Prostate gland (tissue), 2 donors: ENCODE measurements around the gene OR1S2. TPM values are rescaled to one million over a fixed set of nuclear protein-coding genes. Genes with fewer than 3 reads are reported as not detected.
"Not testable (repeated sequence)": the region's sequence is repeated elsewhere in the genome, so short reads cannot be mapped to it uniquely, and the experiment has no call there.

ENCODE experiments used
- DNase-seq: peaks from one replicate; pipeline ENCODE4 v3.0.0-alpha.2; 2019; ENCODE audit warnings: low spot score
- H3K27ac ChIP-seq, 2 donors: fragments of 200-600 bp; sonication (generic); 2 replicates each; pipeline ENCODE4 v1.5.1; 2017 to 2019
- H3K27me3 ChIP-seq: fragments of 200-600 bp; sonication (generic); replicated peaks from 2 replicates; pipeline ENCODE4 v1.5.1; 2019; ENCODE audit not compliant: insufficient read depth
- H3K36me3 ChIP-seq, 2 donors: fragments of 200-600 bp; sonication (generic); 1 replicate in 1 of 2; 2 replicates in 1 of 2; pipeline versions ENCODE4 v1.5.1 to v1.8.1; 2017 to 2019
- H3K4me1 ChIP-seq: fragments of 200-600 bp; sonication (generic); replicated peaks from 2 replicates; pipeline ENCODE4 v1.5.1; 2019
- H3K4me3 ChIP-seq, 2 donors: fragments of 200-600 bp; sonication (generic); 2 replicates each; pipeline ENCODE4 v1.5.1; 2017 to 2019
- H3K9me3 ChIP-seq: fragments of 200-600 bp; sonication (generic); 2 replicates; pipeline ENCODE4 v1.5.1; 2017
- POLR2A ChIP-seq: fragments of 450-650 bp; IDR thresholded peaks from one replicate; pipeline ENCODE4 v1.6.1; 2016; ENCODE audit warnings: antibody characterized with exemption, mild to moderate bottlenecking
- POLR2AphosphoS5 ChIP-seq: sonication (generic); formaldehyde crosslinking; IDR thresholded peaks from one replicate; pipeline ENCODE4 v1.6.1; 2017; ENCODE audit warnings: antibody characterized with exemption
- WGBS: methylation state at CpG from one replicate; pipeline ENCODE4 v1.1.5; 2018; 5-methylcytosine and 5-hydroxymethylcytosine counted together
- intact Hi-C: fragments of 100-400 bp; cut with DNase I; formaldehyde crosslinking; loops from one replicate; pipeline ENCODE4 v1.14.2; 2022
- total RNA-seq, 2 donors: library from RNA; depleted of rRNA; stranded (reverse); fragments of >200 nt; gene quantifications; one replicate each; pipeline ENCODE4 v1.1.0, GENCODE V29; 2016
- TF ChIP-seq, protein P1 (sequence below), 4 experiments: fragments of 200-600 bp in 2 of 4; fragments of 450-650 bp in 2 of 4; sonication (generic) in 2 of 4; IDR thresholded peaks; 1 replicate in 3 of 4; 2 replicates in 1 of 4; pipeline ENCODE4 v1.5.1; 2016 to 2019; ENCODE audit warnings: antibody characterized with exemption in 4 of 4, mild to moderate bottlenecking in 2 of 4, moderate library complexity in 2 of 4

The OR1S2 gene, protein sequence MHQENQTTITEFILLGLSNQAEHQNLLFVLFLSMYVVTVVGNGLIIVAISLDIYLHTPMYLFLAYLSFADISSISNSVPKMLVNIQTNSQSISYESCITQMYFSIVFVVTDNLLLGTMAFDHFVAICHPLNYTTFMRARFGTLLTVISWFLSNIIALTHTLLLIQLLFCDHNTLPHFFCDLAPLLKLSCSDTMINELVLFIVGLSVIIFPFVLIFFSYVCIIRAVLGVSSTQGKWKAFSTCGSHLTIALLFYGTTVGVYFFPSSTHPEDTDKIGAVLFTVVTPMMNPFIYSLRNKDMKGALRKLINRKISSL
- not detected for total RNA-seq

DNA sequence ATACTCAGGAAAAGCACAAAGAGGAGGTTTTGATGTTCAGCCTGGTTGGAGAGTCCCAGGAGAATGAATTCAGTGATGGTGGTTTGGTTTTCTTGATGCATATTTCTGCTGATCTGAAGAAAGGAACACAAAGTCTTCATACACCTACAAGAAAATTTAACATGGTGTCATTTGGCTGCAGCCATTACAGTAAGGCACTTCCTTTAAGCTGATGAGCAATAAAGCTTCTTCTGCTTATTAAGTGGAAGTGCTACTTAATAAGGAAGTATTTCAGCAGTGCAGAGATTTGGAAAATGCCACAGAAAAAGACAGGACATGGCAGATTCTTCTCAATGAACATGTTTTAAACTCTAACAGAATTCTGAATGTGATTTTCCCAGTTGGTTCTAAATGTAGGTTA, at the start of gene OR1S2:
Gene OR1S2, minus strand, starts transcription at position 101 of the 400 bp plus-strand sequence. Its CDS starts 0 bp downstream, at position 101.
- Histone ChIP-seq H3K4me1 (no peaks in the 10 kb centered on the region), H3K4me3 (no peak within 1 kb of the TSS), H3K27ac (no peak within 1 kb of the TSS), H3K9me3 (no peaks in the 10 kb centered on the region), H3K36me3 (no peaks in the 10 kb centered on the region), H3K27me3 (no peaks in the 10 kb centered on the region)
- no peak for TF ChIP-seq POLR2AphosphoS5
- intact Hi-C loops = no loop called here
- no peak for DNase-seq

DNA sequence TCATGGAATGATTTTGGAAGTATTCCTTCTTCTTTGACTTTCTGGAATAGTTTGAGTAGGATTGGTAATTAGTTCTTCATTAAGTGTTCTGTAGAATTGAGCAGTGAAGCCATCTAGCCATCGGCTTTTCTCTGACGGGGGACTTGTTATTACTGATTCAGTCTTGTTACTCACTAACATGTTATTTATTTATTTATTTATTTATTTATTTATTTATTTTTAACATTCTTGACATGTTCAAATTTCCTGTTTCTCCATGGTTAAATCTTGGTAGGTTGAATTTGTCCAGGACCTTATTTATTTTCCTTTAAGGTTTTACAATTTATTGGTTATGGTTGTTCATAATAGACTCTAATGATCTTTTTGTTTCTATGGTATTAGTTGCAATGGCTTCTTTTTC, 40.0 kb upstream of the OR1S2 start:
- no peak for TF ChIP-seq POLR2A
- TF ChIP-seq, protein P1, sequence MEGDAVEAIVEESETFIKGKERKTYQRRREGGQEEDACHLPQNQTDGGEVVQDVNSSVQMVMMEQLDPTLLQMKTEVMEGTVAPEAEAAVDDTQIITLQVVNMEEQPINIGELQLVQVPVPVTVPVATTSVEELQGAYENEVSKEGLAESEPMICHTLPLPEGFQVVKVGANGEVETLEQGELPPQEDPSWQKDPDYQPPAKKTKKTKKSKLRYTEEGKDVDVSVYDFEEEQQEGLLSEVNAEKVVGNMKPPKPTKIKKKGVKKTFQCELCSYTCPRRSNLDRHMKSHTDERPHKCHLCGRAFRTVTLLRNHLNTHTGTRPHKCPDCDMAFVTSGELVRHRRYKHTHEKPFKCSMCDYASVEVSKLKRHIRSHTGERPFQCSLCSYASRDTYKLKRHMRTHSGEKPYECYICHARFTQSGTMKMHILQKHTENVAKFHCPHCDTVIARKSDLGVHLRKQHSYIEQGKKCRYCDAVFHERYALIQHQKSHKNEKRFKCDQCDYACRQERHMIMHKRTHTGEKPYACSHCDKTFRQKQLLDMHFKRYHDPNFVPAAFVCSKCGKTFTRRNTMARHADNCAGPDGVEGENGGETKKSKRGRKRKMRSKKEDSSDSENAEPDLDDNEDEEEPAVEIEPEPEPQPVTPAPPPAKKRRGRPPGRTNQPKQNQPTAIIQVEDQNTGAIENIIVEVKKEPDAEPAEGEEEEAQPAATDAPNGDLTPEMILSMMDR (IDR thresholded peaks at IDR 0.05) = no peak
- no peak for TF ChIP-seq POLR2AphosphoS5
- no peaks in the 10 kb centered on the region for H3K27me3 ChIP-seq
- no peak for DNase-seq
- no peak overlapping the region for H3K4me3 ChIP-seq
- H3K27ac ChIP-seq = no peak overlapping the region
- intact Hi-C loops = no loop called here
- no peaks in the 10 kb centered on the region for H3K4me1 ChIP-seq
- H3K9me3 ChIP-seq = no peaks in the 10 kb centered on the region
- 93% methylated on average over 2 of the region's 2 CpGs for WGBS
- no peaks in the 10 kb centered on the region for H3K36me3 ChIP-seq

DNA sequence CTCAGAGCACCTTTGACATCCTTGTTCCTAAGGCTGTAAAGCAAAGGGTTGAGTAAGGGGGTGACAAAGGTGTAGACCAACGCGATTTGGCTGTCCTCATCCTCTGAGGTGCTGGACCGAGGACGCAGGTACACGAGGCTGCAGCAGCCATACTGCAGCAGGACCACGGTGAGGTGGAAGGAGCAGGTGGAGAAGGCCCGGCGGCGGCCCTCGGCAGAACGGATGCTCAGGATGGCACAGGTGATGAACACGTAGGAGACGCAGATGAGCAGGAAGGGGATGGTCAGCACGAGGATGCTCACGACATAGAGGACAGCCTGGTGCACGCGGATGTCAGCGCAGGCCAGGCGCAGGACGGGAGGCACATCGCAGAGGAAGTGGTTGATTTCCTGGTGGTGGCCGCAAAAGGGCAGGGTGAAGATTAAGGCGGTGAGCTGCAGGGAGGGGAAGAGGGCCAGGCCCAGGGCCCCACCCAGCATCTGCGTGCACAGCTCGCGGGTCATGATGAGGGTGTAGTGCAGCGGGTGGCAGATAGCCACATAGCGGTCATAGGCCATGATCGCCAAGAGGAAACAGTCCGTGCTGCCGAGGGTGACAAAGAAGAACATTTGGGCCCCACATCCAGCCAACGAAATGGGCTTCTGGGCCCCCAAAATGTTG, 24.1 kb upstream of the OR1S2 start:
- no peak for TF ChIP-seq POLR2AphosphoS5
- no peak for TF ChIP-seq POLR2A
- TF ChIP-seq, protein P1 (IDR thresholded peaks at IDR 0.05) = no peak
- intact Hi-C loops = no loop called here
- H3K4me3 ChIP-seq = no peak overlapping the region
- H3K27ac ChIP-seq = no peak overlapping the region
- DNase-seq = no peak
- H3K27me3 ChIP-seq = no peaks in the 10 kb centered on the region
- WGBS = 94% methylated on average over 32 of the region's 32 CpGs
- no peaks in the 10 kb centered on the region for H3K9me3 ChIP-seq
- no peaks in the 10 kb centered on the region for H3K36me3 ChIP-seq
- H3K4me1 ChIP-seq = no peaks in the 10 kb centered on the region

DNA sequence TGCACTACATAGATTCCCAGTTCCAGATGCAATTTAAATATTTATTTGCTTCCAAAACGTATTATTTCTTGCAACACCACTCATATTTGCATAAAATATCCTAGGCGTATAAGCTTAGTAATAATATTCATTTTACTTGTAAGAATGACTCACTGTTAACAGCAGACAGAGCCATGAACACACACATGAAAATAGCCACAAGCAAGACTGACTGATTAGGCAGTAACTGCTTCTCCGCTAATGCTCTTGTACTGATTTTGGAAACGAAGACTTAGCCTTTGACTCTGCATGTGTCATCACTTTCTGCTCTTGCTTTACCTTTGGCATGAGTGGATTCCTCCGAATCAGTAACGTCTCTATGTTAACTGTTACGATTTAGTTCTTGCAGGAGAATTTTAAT, 18.8 kb upstream of the OR1S2 start:
- Histone ChIP-seq H3K9me3 (no peaks in the 10 kb centered on the region), H3K4me1 (no peaks in the 10 kb centered on the region), H3K27ac (no peak overlapping the region), H3K4me3 (no peak overlapping the region), H3K36me3 (no peaks in the 10 kb centered on the region), H3K27me3 (no peaks in the 10 kb centered on the region)
- intact Hi-C loops = no loop called here
- 78% methylated on average over 7 of the region's 7 CpGs for WGBS
- TF ChIP-seq, protein P1 (IDR thresholded peaks at IDR 0.05) = no peak
- TF ChIP-seq POLR2AphosphoS5 (no peak), POLR2A (no peak)
- DNase-seq = no peak

DNA sequence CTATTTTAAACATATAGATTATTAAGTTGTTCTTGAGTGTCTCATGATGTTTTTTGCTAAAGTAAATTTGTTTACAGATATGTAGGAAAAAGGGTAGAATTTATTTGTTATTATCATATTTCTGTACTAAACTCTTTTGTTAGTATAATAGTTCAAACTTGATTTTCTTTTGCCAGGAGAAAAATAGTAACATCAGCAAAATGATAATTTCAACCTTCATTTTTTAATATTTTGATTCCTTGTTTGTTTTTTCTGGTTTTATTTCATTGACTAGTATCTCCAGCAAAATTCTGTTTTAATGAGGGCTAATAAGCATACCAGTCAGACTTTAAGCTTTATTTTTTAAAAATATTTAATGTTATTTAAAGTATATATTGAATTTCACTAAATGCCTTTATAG, 12.5 kb upstream of the OR1S2 start:
- H3K27ac ChIP-seq = no peak overlapping the region
- no peaks in the 10 kb centered on the region for H3K36me3 ChIP-seq
- DNase-seq = no peak
- H3K4me3 ChIP-seq = no peak overlapping the region
- H3K4me1 ChIP-seq = no peaks in the 10 kb centered on the region
- no peak for TF ChIP-seq POLR2A
- TF ChIP-seq, protein P1 (IDR thresholded peaks at IDR 0.05) = no peak
- no peak for TF ChIP-seq POLR2AphosphoS5
- H3K9me3 ChIP-seq = no peaks in the 10 kb centered on the region
- intact Hi-C loops = no loop called here
- H3K27me3 ChIP-seq = no peaks in the 10 kb centered on the region

DNA sequence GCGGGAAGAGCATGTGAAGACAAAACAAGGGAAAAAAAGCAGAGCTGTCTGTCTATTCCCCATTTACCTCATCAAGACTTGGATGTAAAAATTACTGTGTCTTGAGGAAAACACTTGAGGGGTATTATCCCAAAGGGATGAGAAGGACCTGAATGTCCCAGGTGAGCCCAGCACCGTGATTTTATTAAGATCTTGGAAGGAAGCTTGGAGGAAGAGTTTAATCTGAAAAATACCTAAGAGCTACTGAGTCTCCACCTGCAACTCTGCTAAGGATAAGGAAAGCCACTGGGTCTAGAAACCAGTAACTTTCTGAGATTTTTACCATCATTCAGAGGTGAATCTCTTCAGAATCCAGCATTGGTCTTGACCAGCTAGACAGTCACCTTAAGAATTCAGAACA, 8.5 kb upstream of the OR1S2 start, which contains the start of gene OR1S1:
Gene OR1S1, plus strand, starts transcription at position 301 of the 400 bp plus-strand sequence.
- H3K9me3 ChIP-seq, H3K27me3 ChIP-seq, H3K4me1 ChIP-seq, intact Hi-C loops, H3K36me3 ChIP-seq, H3K27ac ChIP-seq, DNase-seq, H3K4me3 ChIP-seq: not testable (repeated sequence)
- WGBS = 73% methylated on average over 1 of the region's 2 CpGs
